Measurements from ENCODE around the gene ALK.

DNA sequence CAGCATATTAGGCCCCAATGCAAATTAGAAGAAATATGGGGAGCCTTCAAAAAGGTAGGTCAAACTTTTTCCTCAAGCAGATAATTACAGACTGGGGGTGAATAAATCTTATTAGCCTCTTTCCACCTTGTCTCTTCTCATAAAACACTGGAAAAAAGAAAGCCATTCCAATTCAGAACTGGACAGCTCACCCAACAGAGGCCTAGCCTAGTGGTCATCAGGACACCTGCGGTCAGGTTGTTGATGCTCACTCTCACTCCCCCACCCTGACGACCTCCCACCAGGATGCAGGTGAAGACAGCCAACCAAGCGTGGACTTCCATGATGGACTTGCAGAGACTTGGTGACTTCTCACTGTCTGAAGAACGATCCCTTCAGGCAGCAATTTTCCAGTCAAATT lies 207.1 kb downstream of the ALK start:
- TF ChIP-seq, protein P1, sequence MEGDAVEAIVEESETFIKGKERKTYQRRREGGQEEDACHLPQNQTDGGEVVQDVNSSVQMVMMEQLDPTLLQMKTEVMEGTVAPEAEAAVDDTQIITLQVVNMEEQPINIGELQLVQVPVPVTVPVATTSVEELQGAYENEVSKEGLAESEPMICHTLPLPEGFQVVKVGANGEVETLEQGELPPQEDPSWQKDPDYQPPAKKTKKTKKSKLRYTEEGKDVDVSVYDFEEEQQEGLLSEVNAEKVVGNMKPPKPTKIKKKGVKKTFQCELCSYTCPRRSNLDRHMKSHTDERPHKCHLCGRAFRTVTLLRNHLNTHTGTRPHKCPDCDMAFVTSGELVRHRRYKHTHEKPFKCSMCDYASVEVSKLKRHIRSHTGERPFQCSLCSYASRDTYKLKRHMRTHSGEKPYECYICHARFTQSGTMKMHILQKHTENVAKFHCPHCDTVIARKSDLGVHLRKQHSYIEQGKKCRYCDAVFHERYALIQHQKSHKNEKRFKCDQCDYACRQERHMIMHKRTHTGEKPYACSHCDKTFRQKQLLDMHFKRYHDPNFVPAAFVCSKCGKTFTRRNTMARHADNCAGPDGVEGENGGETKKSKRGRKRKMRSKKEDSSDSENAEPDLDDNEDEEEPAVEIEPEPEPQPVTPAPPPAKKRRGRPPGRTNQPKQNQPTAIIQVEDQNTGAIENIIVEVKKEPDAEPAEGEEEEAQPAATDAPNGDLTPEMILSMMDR (IDR thresholded peaks at IDR 0.05; ENCODE audit: low read length), result no peak
- TF ChIP-seq EZH2 (IDR thresholded peaks at IDR 0.05; ENCODE audit: borderline replicate concordance, low read length), result no peak
